Activated T-cell treated with anti-CD3 and anti-CD28 coated beads, Interleukin-2, amount 50 U/mL, for 48 hours (primary cell): ENCODE data around the gene SUMO2.
"Not testable (repeated sequence)": the region's sequence is repeated elsewhere in the genome, so short reads cannot be mapped to it uniquely, and the experiment has no call there.

Experiments used
- DNase-seq, 2 experiments: peaks; one replicate each; pipeline ENCODE4 v3.0.0-alpha.2; 2020

SUMO2 gene

GRCh38 chr17:75142236-75142971 lies 40.4 kb downstream of the SUMO2 start:
- DNase-seq: no peak

- DNase-seq: no peak
Observed at GRCh38 chr17:75138519-75138918, 44.2 kb downstream of the SUMO2 start.

GRCh38 chr17:75137762-75138161 lies 45.0 kb downstream of the SUMO2 start:
- DNase-seq: not testable (repeated sequence)

- no peak for DNase-seq
Observed at GRCh38 chr17:75135946-75136345, 46.8 kb downstream of the SUMO2 start.

GRCh38 chr17:75135452-75135851 lies 47.3 kb downstream of the SUMO2 start:
- DNase-seq: no peak

GRCh38 chr17:75133607-75134347 lies 49.0 kb downstream of the SUMO2 start:
- not testable (repeated sequence) for DNase-seq

GRCh38 chr17:75133001-75133400 lies 49.8 kb downstream of the SUMO2 start:
- no peak for DNase-seq

GRCh38 chr17:75132018-75133000 lies 50.5 kb downstream of the SUMO2 start:
- DNase-seq: not testable (repeated sequence)

- peak; percentile 85 to 88 for DNase-seq
Observed at GRCh38 chr17:75131278-75132017, 51.3 kb downstream of the SUMO2 start, which contains the start of gene NT5C. Gene NT5C (minus strand): TSS chr17:75131742. CDS start chr17:75131707, 35 bp downstream.

GRCh38 chr17:75130632-75131277 lies 52.0 kb downstream of the SUMO2 start:
- DNase-seq: peak; percentile 74 to 76

GRCh38 chr17:75130059-75130631 lies 52.6 kb downstream of the SUMO2 start:
- DNase-seq: no peak

- DNase-seq: no peak
Observed at GRCh38 chr17:75129576-75129975, 53.2 kb downstream of the SUMO2 start.

- DNase-seq: no peak
Observed at GRCh38 chr17:75128694-75129505, 53.9 kb downstream of the SUMO2 start.

- not testable (repeated sequence) for DNase-seq
Observed at GRCh38 chr17:75127936-75128335, 54.8 kb downstream of the SUMO2 start.

- no peak for DNase-seq
Observed at GRCh38 chr17:75126954-75127353, 55.8 kb downstream of the SUMO2 start.

- DNase-seq: no peak
Observed at GRCh38 chr17:75125984-75126383, 56.8 kb downstream of the SUMO2 start.

- DNase-seq: no peak
Observed at GRCh38 chr17:75124819-75125162, 58.0 kb downstream of the SUMO2 start.

GRCh38 chr17:75124041-75124818 lies 58.5 kb downstream of the SUMO2 start:
- peak; percentile 74 to 78 for DNase-seq

- DNase-seq: no peak
Observed at GRCh38 chr17:75118307-75118706, 64.5 kb downstream of the SUMO2 start.

GRCh38 chr17:75116737-75117136 lies 66.0 kb downstream of the SUMO2 start:
- DNase-seq: no peak
